OCI-LY7 (cell line): ENCODE results near the gene NARS2.

ENCODE experiments used
- CTCF ChIP-seq: fragments of 200-600 bp; sonication (generic); conservative IDR thresholded peaks from 2 replicates; pipeline ENCODE4 v1.5.1; 2014; ENCODE audit warnings: mild to moderate bottlenecking, antibody characterized with exemption, low read length, moderate library complexity, mixed read lengths
- EZH2phosphoT487 ChIP-seq: fragments of 200-600 bp; sonication (generic); IDR thresholded peaks from 2 replicates; pipeline ENCODE4 v1.6.1; 2018; ENCODE audit warnings: low read depth, borderline replicate concordance, mild to moderate bottlenecking, mixed run types, antibody characterized with exemption, low read length, moderate library complexity, mixed read lengths

- TF ChIP-seq CTCF (no peak), EZH2phosphoT487 (no peak)
These were observed 983 bp downstream of the NARS2 start for GRCh38 chr11:78573681-78574080.
